Measurements from ENCODE around the gene CDYL2.

CDYL2 gene

DNA sequence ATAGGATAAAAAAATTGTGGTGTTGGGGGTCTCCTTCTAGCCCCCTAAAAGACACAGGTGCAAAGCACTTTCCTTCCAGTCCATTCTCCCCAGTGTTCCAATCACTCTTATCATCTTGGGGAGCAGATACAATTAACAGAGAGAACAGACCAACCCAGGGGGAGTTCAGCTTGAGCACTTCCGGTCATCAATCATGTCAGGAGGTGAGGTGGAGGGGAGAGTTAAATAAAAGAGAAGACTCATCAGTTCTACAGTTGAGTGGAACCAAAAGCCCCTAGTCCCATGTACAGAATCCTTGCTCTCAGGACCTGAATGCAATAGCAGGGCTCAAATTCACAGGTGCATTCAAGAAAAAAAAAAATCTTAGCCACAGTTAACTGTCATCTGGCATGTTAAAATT is 141.3 kb downstream of the CDYL2 start:
- Histone ChIP-seq H3K79me2 (ENCODE audit: low read length) (no peaks in the 10 kb centered on the region), H3K4me1 (ENCODE audit: low read length) (no peaks in the 10 kb centered on the region), H3K4me2 (ENCODE audit: low read length) (no peak overlapping the region)

DNA sequence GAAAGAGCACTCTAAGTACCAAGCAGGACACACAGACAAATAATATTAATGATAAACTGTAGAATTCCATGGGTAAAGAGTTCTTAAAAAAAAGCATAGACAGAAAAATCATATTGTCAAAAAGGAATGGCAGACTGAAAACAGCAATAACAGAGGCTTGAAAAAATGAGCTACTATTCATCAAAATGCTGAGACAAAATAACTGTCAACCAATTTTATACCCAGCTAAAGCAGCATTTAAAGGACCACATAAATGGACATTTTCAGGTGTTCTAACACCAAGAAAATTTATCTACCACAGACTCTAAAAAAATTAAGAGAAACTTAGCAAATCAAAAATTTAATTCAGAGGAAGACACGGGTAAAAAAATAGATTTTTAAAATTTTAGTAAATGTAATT is 144.5 kb downstream of the CDYL2 start:
- H4K20me1 ChIP-seq (ENCODE audit: insufficient read depth, low read length), result no peaks in the 10 kb centered on the region
- no peaks in the 10 kb centered on the region for H3K36me3 ChIP-seq (replicated peaks; ENCODE audit: low read depth, low read length)
- TF ChIP-seq, protein P1, sequence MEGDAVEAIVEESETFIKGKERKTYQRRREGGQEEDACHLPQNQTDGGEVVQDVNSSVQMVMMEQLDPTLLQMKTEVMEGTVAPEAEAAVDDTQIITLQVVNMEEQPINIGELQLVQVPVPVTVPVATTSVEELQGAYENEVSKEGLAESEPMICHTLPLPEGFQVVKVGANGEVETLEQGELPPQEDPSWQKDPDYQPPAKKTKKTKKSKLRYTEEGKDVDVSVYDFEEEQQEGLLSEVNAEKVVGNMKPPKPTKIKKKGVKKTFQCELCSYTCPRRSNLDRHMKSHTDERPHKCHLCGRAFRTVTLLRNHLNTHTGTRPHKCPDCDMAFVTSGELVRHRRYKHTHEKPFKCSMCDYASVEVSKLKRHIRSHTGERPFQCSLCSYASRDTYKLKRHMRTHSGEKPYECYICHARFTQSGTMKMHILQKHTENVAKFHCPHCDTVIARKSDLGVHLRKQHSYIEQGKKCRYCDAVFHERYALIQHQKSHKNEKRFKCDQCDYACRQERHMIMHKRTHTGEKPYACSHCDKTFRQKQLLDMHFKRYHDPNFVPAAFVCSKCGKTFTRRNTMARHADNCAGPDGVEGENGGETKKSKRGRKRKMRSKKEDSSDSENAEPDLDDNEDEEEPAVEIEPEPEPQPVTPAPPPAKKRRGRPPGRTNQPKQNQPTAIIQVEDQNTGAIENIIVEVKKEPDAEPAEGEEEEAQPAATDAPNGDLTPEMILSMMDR (IDR thresholded peaks at IDR 0.05; ENCODE audit: low read depth, low read length), result no peak
- no peak for TF ChIP-seq EZH2phosphoT487 (IDR thresholded peaks at IDR 0.05; ENCODE audit: low read depth)
- no peaks in the 10 kb centered on the region; the same call in 1 of the 2 replicates for H3K27me3 ChIP-seq (ENCODE audit: low read depth, low read length)
- H2AFZ ChIP-seq (ENCODE audit: low read depth, low read length), result no peak overlapping the region
- no peak overlapping the region for H3K4me3 ChIP-seq (ENCODE audit: low read length)
- H3K4me1 ChIP-seq (ENCODE audit: low read length), result peaks cover 14% of the 10 kb centered on the region
- H3K79me2 ChIP-seq (ENCODE audit: low read length), result no peaks in the 10 kb centered on the region
- H3K4me2 ChIP-seq (ENCODE audit: low read length), result no peak overlapping the region
- H3K9me3 ChIP-seq (ENCODE audit: insufficient read depth, low read length), result no peaks in the 10 kb centered on the region
- no peak overlapping the region for H3K9ac ChIP-seq (ENCODE audit: low read length)
- no peak overlapping the region for H3K27ac ChIP-seq (ENCODE audit: low read length)

More for the DNA sequence above, 141.3 kb downstream of the CDYL2 start:
- no peak overlapping the region for H3K4me3 ChIP-seq (ENCODE audit: low read length)
- no peak overlapping the region for H3K27ac ChIP-seq (ENCODE audit: low read length)
- H3K9me3 ChIP-seq (ENCODE audit: insufficient read depth, low read length), result no peaks in the 10 kb centered on the region
- no peaks in the 10 kb centered on the region for H3K36me3 ChIP-seq (replicated peaks; ENCODE audit: low read depth, low read length)
- no peak for TF ChIP-seq EZH2phosphoT487 (IDR thresholded peaks at IDR 0.05; ENCODE audit: low read depth)
- TF ChIP-seq, protein P1 (IDR thresholded peaks at IDR 0.05; ENCODE audit: low read depth, low read length), result no peak
- H3K27me3 ChIP-seq (ENCODE audit: low read depth, low read length), result peaks cover 5% of the 10 kb centered on the region
- no peak overlapping the region for H2AFZ ChIP-seq (ENCODE audit: low read depth, low read length)
- no peak overlapping the region for H3K9ac ChIP-seq (ENCODE audit: low read length)
- no peaks in the 10 kb centered on the region for H4K20me1 ChIP-seq (ENCODE audit: insufficient read depth, low read length)

DNA sequence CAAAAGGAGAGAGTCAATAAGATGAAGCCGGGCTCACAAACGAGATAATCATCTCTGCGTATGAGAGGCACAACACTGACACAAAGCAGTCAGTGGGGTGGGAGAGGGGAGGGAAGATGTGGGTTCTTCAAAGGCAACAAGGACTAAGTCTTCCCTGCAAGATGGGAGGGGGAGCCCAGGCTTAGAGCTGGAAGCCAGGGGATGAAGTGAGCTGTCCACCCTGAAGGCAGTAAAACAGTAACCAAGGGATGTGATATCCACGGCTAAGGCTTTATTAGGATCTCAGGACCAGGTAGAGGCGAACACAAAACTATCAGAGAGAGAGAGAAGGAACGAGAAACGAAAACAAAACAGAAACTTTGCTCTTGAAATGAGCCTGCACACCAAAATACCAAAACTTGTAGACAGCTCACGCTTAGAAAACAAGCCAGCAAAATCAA is 147.7 kb downstream of the CDYL2 start:
- Histone ChIP-seq H3K4me2 (ENCODE audit: low read length) (peak overlapping the region; percentile 72), H3K27ac (ENCODE audit: low read length) (no peak overlapping the region), H2AFZ (ENCODE audit: low read depth, low read length) (peak overlapping the region; percentile 23; the same call in 1 of the 2 replicates), H3K4me3 (ENCODE audit: low read length) (peak overlapping the region; percentile 59), H3K9me3 (ENCODE audit: insufficient read depth, low read length) (no peaks in the 10 kb centered on the region), H3K4me1 (ENCODE audit: low read length) (peaks cover 14% of the 10 kb centered on the region), H3K36me3 (replicated peaks; ENCODE audit: low read depth, low read length) (no peaks in the 10 kb centered on the region), H3K79me2 (ENCODE audit: low read length) (no peaks in the 10 kb centered on the region), H3K9ac (ENCODE audit: low read length) (no peak overlapping the region; the same call in 1 of the 2 replicates), H4K20me1 (ENCODE audit: insufficient read depth, low read length) (no peaks in the 10 kb centered on the region), H3K27me3 (ENCODE audit: low read depth, low read length) (no peaks in the 10 kb centered on the region)
- TF ChIP-seq, protein P1 (IDR thresholded peaks at IDR 0.05; ENCODE audit: low read depth, low read length), result no peak
- TF ChIP-seq EZH2phosphoT487 (IDR thresholded peaks at IDR 0.05; ENCODE audit: low read depth), result no peak

DNA sequence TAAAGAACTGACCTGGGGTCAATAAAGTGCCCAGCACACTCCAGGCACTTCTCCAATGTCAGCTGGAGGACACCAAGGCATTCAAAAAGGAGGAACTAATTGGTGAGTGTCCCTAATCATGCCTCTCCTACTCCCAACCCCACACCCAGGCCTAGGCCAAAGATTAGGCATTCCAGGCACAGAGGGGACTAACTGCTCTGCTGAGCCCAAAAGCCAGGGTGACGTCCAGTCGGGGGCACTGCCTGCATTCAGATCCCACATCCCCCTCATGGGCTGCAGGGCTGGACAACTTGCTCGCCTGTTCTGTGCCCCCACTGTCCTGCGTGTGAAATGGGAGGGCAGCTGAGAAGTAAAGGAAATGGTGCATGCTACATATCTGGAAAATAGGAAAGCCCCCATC is 148.2 kb downstream of the CDYL2 start:
- no peaks in the 10 kb centered on the region for H3K79me2 ChIP-seq (ENCODE audit: low read length)
- no peaks in the 10 kb centered on the region for H3K36me3 ChIP-seq (replicated peaks; ENCODE audit: low read depth, low read length)
- no peaks in the 10 kb centered on the region for H3K9me3 ChIP-seq (ENCODE audit: insufficient read depth, low read length)
- H3K4me3 ChIP-seq (ENCODE audit: low read length), result no peak overlapping the region
- H2AFZ ChIP-seq (ENCODE audit: low read depth, low read length), result no peak overlapping the region
- no peak overlapping the region for H3K9ac ChIP-seq (ENCODE audit: low read length)
- TF ChIP-seq EZH2phosphoT487 (IDR thresholded peaks at IDR 0.05; ENCODE audit: low read depth), result no peak
- TF ChIP-seq, protein P1 (IDR thresholded peaks at IDR 0.05; ENCODE audit: low read depth, low read length), result no peak
- no peaks in the 10 kb centered on the region for H3K27me3 ChIP-seq (ENCODE audit: low read depth, low read length)
- no peak overlapping the region for H3K27ac ChIP-seq (ENCODE audit: low read length)
- H4K20me1 ChIP-seq (ENCODE audit: insufficient read depth, low read length), result no peaks in the 10 kb centered on the region
- H3K4me2 ChIP-seq (ENCODE audit: low read length), result peak overlapping the region; percentile 72; the same call in 1 of the 2 replicates
- peaks cover 14% of the 10 kb centered on the region for H3K4me1 ChIP-seq (ENCODE audit: low read length)
